ENCODE measurements around the gene OTOP3. TPM values are rescaled to one million over a fixed set of nuclear protein-coding genes. Genes with fewer than 3 reads are reported as not detected.

The OTOP3 gene
- polyA plus RNA-seq, 1 donor (not counting 4 experiments of a cell fraction or from before 2014, with no cell fraction given), result 0.03 TPM

- Histone ChIP-seq H3K4me3 (ENCODE audit: control insufficient read depth in 2 of 3, extremely low read depth in 1 of 3, insufficient read depth in 2 of 3, low read depth in 1 of 3, low read length in 3 of 3) (no peak overlapping the region), H3K27ac (ENCODE audit: control insufficient read depth, insufficient read depth, low read length) (no peak overlapping the region), H4K20me1 (ENCODE audit: control insufficient read depth, extremely low read depth, insufficient read depth, low read length) (no peaks in the 10 kb centered on the region), H3K36me3 (ENCODE audit: control insufficient read depth in 2 of 2, extremely low read depth in 1 of 2, insufficient read depth in 2 of 2, low read length in 2 of 2) (peaks cover 4 to 30% of the 10 kb centered on the region in 2 experiments), H3K79me2 (ENCODE audit: control insufficient read depth, insufficient read depth, low read length) (no peaks in the 10 kb centered on the region), H3K27me3 (ENCODE audit: control insufficient read depth, extremely low read depth, insufficient read depth, low read length) (no peaks in the 10 kb centered on the region), H3K4me1 (ENCODE audit: control insufficient read depth, extremely low read depth, insufficient read depth, low read length) (peaks cover 1% of the 10 kb centered on the region), H3K4me2 (ENCODE audit: control insufficient read depth, extremely low read depth, insufficient read depth, low read depth, low read length) (no peak overlapping the region), H3K9me3 (ENCODE audit: control insufficient read depth, low read depth, low read length) (no peaks in the 10 kb centered on the region), H2AFZ (ENCODE audit: control insufficient read depth, low read length) (no peak overlapping the region), H3K9ac (ENCODE audit: control insufficient read depth, extremely low read depth, insufficient read depth, low read length) (no peak overlapping the region), H3K9me1 (ENCODE audit: control insufficient read depth, extremely low read depth, insufficient read depth, low read length) (no peaks in the 10 kb centered on the region)
- dilution Hi-C loops (cut with MboI; ENCODE audit: extremely low pct_ligation_motif_present, low sequenced_read_pairs), result no loop called here
- no peak for DNase-seq (ENCODE audit: low read depth, low spot score)
- no peak for FAIRE-seq
- TF ChIP-seq EZH2 (IDR thresholded peaks at IDR 0.05; ENCODE audit: low read length), result no peak
- TF ChIP-seq CTCF (optimal IDR thresholded peaks at IDR 0.05 in 1 of 3, IDR thresholded peaks at IDR 0.05 in 1 of 3, conservative IDR thresholded peaks at IDR 0.05 in 1 of 3; ENCODE audit: extremely low read depth in 1 of 3, insufficient read depth in 2 of 3, low read length in 3 of 3), result no peak
Measured at GRCh38 chr17:74999523-74999922, 63.8 kb downstream of the OTOP3 start.

Other genes with a start within 250 kb of the OTOP3 start
- not detected in 3 replicates for gene CD300LF, start 223.0 kb upstream of the OTOP3 start, polyA plus RNA-seq
- 0.03 to 0.09 TPM (median 0.05 TPM) in 3 replicates for gene RAB37, start 198.6 kb upstream of the OTOP3 start, polyA plus RNA-seq
- 30.6 to 48.8 TPM (median 45.6 TPM) in 3 replicates for gene NHERF1, start 187.3 kb upstream of the OTOP3 start, polyA plus RNA-seq
- 34.6 to 49.8 TPM (median 36.9 TPM) in 3 replicates for gene NAT9, start 159.6 kb upstream of the OTOP3 start, polyA plus RNA-seq
- gene GRIN2C, start 76.0 kb upstream of the OTOP3 start, polyA plus RNA-seq, result not detected in 3 replicates
- gene FDXR, start 62.9 kb upstream of the OTOP3 start, polyA plus RNA-seq, result 9.3 to 18.8 TPM (median 12.0 TPM) in 3 replicates
- gene FADS6, start 42.3 kb upstream of the OTOP3 start, polyA plus RNA-seq, result 0.07 to 0.57 TPM in 2 of 3 replicates, not detected in the other
- 0.03 to 1.3 TPM (median 0.34 TPM) in 3 replicates for gene USH1G, start 12.6 kb upstream of the OTOP3 start, polyA plus RNA-seq
- 0.08 TPM in 1 of 3 replicates, not detected in the others for gene OTOP2, start 11.6 kb upstream of the OTOP3 start, polyA plus RNA-seq
- gene HID1, start 36.9 kb downstream of the OTOP3 start, polyA plus RNA-seq, result 0.19 to 1.0 TPM (median 0.33 TPM) in 3 replicates
- 7.1 to 16.0 TPM (median 9.3 TPM) in 3 replicates for gene CDR2L, start 51.7 kb downstream of the OTOP3 start, polyA plus RNA-seq
- 43.3 to 61.1 TPM (median 53.6 TPM) in 3 replicates for gene MRPL58, start 76.8 kb downstream of the OTOP3 start, polyA plus RNA-seq
- 240 to 406 TPM (median 276 TPM) in 3 replicates for gene ATP5PD, start 111.1 kb downstream of the OTOP3 start, polyA plus RNA-seq
- 20.7 to 22.8 TPM (median 21.2 TPM) in 3 replicates for gene KCTD2, start 111.3 kb downstream of the OTOP3 start, polyA plus RNA-seq
- 3.5 to 5.4 TPM (median 4.0 TPM) in 3 replicates for gene SLC16A5, start 152.1 kb downstream of the OTOP3 start, polyA plus RNA-seq
- 3.2 to 6.0 TPM (median 4.2 TPM) in 3 replicates for gene ARMC7, start 174.1 kb downstream of the OTOP3 start, polyA plus RNA-seq
- 29.9 to 38.1 TPM (median 38.0 TPM) in 3 replicates for gene NT5C, start 195.8 kb downstream of the OTOP3 start, polyA plus RNA-seq
- 67.5 to 452 TPM (median 142 TPM) in 3 replicates for gene JPT1, start 218.6 kb downstream of the OTOP3 start, polyA plus RNA-seq
- 107 to 393 TPM (median 230 TPM) in 3 replicates for gene SUMO2, start 247.1 kb downstream of the OTOP3 start, polyA plus RNA-seq